Measurements from ENCODE around the gene MIPOL1. TPM values are rescaled to one million over a fixed set of nuclear protein-coding genes. Genes with fewer than 3 reads are reported as not detected.

The MIPOL1 gene
- total RNA-seq, 3 donors from 2014 or later, result 12.2 to 48.8 (median 36.1) TPM

DNA sequence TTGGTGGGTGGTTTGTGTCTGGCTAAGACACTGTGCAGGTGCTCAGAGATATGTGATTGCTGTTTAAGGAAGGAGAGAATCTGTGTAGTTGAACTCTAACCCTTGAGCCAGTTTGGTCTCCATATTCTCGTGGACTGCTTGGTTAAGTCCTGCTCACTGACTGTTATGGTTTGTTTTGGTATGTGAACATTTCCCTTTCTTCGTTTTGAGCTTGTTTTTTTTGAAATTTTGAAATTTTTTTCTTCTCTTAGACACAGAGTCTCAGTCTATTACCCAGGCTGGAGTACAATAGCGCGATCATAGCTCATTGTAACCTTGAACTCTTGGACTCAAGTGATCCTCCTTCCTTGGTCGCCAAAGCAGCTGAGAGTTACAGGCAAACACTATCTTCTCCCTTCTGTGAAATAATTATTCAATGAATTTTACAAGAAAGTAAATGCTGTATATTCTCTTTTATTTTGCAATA, 40.0 kb downstream of the MIPOL1 start:
- Histone ChIP-seq H3K27me3 (no peaks in the 10 kb centered on the region), H3K4me1 (no peaks in the 10 kb centered on the region), H3K27ac (no peak overlapping the region), H3K4me3 (no peak overlapping the region), H3K36me3 (no peaks in the 10 kb centered on the region), H3K9me3 (no peaks in the 10 kb centered on the region)
- DNase-seq (ENCODE audit: low spot score in 2 of 2), result no peak
- intact Hi-C loops (cut with DNase I; ENCODE audit: low total_unique reads), result no loop called here
- TF ChIP-seq POLR2AphosphoS5 (IDR thresholded peaks at IDR 0.05) (no peak), CTCF (IDR thresholded peaks at IDR 0.05) (no peak), POLR2A (IDR thresholded peaks at IDR 0.05) (no peak)

GRCh38 chr14:37241198-37241597, 43.5 kb downstream of the MIPOL1 start:
- DNase-seq (ENCODE audit: low spot score in 2 of 2), result no peak
- intact Hi-C loops (cut with DNase I; ENCODE audit: low total_unique reads), result no loop called here
- H3K4me1 ChIP-seq, result no peaks in the 10 kb centered on the region
- no peaks in the 10 kb centered on the region for H3K27me3 ChIP-seq
- no peak for TF ChIP-seq CTCF (IDR thresholded peaks at IDR 0.05)
- no peak for TF ChIP-seq POLR2AphosphoS5 (IDR thresholded peaks at IDR 0.05)
- no peak for TF ChIP-seq POLR2A (IDR thresholded peaks at IDR 0.05)
- H3K27ac ChIP-seq, result no peak overlapping the region
- no peak overlapping the region for H3K4me3 ChIP-seq
- H3K36me3 ChIP-seq, result no peaks in the 10 kb centered on the region
- H3K9me3 ChIP-seq, result no peaks in the 10 kb centered on the region

DNA sequence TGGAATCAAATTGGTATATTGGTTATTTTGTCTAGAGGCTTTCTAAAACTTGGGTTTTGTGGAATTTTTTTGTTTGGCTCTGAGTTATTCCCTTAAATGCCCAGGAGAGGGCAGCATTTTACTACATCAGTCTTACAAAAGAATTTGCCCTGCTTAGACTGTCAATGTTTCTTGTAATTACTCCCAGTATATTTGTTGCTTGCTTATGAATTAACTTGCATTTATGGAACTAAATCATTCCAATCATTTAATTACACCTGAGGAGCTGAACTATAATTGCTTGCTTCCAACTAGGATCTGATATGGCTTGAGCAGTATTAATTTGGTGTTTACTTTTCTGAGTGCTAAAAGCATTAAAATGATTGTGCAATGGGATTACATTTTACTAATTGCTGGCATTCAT, 48.7 kb downstream of the MIPOL1 start:
- Histone ChIP-seq H3K4me3 (no peak overlapping the region), H3K4me1 (no peaks in the 10 kb centered on the region), H3K27ac (no peak overlapping the region), H3K27me3 (no peaks in the 10 kb centered on the region), H3K36me3 (no peaks in the 10 kb centered on the region), H3K9me3 (no peaks in the 10 kb centered on the region)
- TF ChIP-seq CTCF (IDR thresholded peaks at IDR 0.05) (peak; percentile 58 to 72 (median 71)), POLR2AphosphoS5 (IDR thresholded peaks at IDR 0.05) (no peak)
- intact Hi-C loops (cut with DNase I; ENCODE audit: low total_unique reads), result no loop called here
- no peak for DNase-seq (ENCODE audit: low spot score in 2 of 2)

DNA sequence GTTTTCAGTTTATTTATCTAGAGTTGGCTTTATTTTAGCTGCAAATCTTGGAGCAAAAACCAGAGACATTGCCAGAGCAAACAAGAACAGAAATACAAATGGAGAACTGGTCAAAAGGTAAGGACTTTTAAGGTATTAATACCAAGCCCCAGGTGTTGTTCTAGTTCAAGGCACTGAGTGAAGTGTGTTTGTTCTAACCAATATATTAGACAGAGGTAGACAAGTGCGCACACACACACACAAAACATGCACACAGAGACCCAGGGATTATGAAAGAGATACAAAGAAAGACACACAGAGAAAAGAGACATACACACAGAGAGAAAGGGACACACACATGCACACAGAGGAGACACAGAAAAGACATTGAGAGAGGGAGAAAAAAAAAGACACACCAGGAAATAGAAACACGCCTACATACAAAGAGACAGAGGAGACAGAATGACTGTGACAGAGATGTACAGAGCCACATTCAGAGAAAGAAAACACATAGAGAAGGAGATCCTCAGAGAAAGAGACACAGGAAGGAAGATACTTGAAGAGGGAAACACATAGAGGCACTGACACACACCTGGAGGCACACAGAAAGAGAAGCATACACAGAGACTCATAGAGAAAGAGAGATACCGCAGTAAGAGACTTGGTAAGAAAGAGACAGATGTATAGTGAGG, 50.2 kb downstream of the MIPOL1 start:
- Histone ChIP-seq H3K9me3 (no peaks in the 10 kb centered on the region), H3K36me3 (no peaks in the 10 kb centered on the region), H3K27me3 (no peaks in the 10 kb centered on the region), H3K4me1 (no peaks in the 10 kb centered on the region), H3K27ac (no peak overlapping the region), H3K4me3 (no peak overlapping the region)
- intact Hi-C loops (cut with DNase I; ENCODE audit: low total_unique reads), result no loop called here
- TF ChIP-seq POLR2AphosphoS5 (IDR thresholded peaks at IDR 0.05), result no peak
- TF ChIP-seq POLR2A (IDR thresholded peaks at IDR 0.05), result no peak
- no peak for TF ChIP-seq CTCF (IDR thresholded peaks at IDR 0.05)
- DNase-seq (ENCODE audit: low spot score in 2 of 2), result no peak

- Histone ChIP-seq H3K4me3 (no peak overlapping the region), H3K27ac (no peak overlapping the region), H3K9me3 (no peaks in the 10 kb centered on the region), H3K4me1 (no peaks in the 10 kb centered on the region), H3K36me3 (no peaks in the 10 kb centered on the region), H3K27me3 (no peaks in the 10 kb centered on the region)
- TF ChIP-seq POLR2AphosphoS5 (IDR thresholded peaks at IDR 0.05) (no peak), POLR2A (IDR thresholded peaks at IDR 0.05) (no peak), CTCF (IDR thresholded peaks at IDR 0.05) (no peak)
- intact Hi-C loops (cut with DNase I; ENCODE audit: low total_unique reads), result no loop called here
- no peak for DNase-seq (ENCODE audit: low spot score in 2 of 2)
These were observed 54.0 kb downstream of the MIPOL1 start for GRCh38 chr14:37251775-37252174.

Measured in breast epithelium (tissue), 4 donors.